ENCODE measurements around the gene VPS13A. TPM values are rescaled to one million over a fixed set of nuclear protein-coding genes. Genes with fewer than 3 reads are reported as not detected.

Gene VPS13A
- 10 to 100 TPM; 24.6 to 31.0 (median 27.6) TPM for total RNA-seq

GRCh38 chr9:77177143-77177893 is at the start of gene VPS13A:
Gene VPS13A (plus strand): TSS chr9:77177534. CDS start chr9:77177705, 171 bp downstream.
- WGBS, 2 donors, result 0 to 1% methylated on average over 19 to 38 of the region's 89 CpGs
- Histone ChIP-seq H3K4me3 (peak within 1 kb of the TSS; percentile 62 to 79 (median 76)), H3K4me1 (peaks cover 0 to 22% (median 4%) of the 10 kb centered on the region in 4 donors), H3K27ac (peak within 1 kb of the TSS; percentile 70 to 86 (median 78)), H3K27me3 (no peaks in the 10 kb centered on the region), H3K36me3 (no peaks in the 10 kb centered on the region), H3K9me3 (no peaks in the 10 kb centered on the region)
- TF ChIP-seq POLR2A (IDR thresholded peaks at IDR 0.05) (peak; percentile 39 to 43), EP300 (IDR thresholded peaks at IDR 0.05) (peak in 1 of 2 donors; percentile 80), CTCF (IDR thresholded peaks at IDR 0.05) (peak in 4 of 5 experiments; percentile 14 to 22 (median 20))
- peak; percentile 73 to 76 for DNase-seq (ENCODE audit: low spot score in 2 of 2)

- H3K4me3 ChIP-seq, result no peak overlapping the region
- no peaks in the 10 kb centered on the region for H3K27me3 ChIP-seq
- no peak for DNase-seq (ENCODE audit: low spot score in 2 of 2)
- H3K36me3 ChIP-seq, result no peaks in the 10 kb centered on the region
- H3K27ac ChIP-seq, result no peak overlapping the region
- peaks cover 0 to 11% (median 0%) of the 10 kb centered on the region in 4 donors for H3K9me3 ChIP-seq
- TF ChIP-seq POLR2A (IDR thresholded peaks at IDR 0.05) (no peak), CTCF (IDR thresholded peaks at IDR 0.05) (no peak), EP300 (IDR thresholded peaks at IDR 0.05) (no peak)
- H3K4me1 ChIP-seq, result no peaks in the 10 kb centered on the region
- WGBS, 2 donors, result 18 to 47% methylated on average over 1 of the region's 1 CpG
Observed at GRCh38 chr9:77128125-77128789, 49.1 kb upstream of the VPS13A start.

GRCh38 chr9:77131399-77131798 is 45.9 kb upstream of the VPS13A start:
- WGBS, 2 donors, result 23 to 26% methylated on average over 5 of the region's 5 CpGs
- H3K4me3 ChIP-seq, result no peak overlapping the region
- H3K27ac ChIP-seq, result no peak overlapping the region
- no peaks in the 10 kb centered on the region for H3K27me3 ChIP-seq
- H3K36me3 ChIP-seq, result no peaks in the 10 kb centered on the region
- TF ChIP-seq CTCF (IDR thresholded peaks at IDR 0.05), result no peak
- no peak for TF ChIP-seq EP300 (IDR thresholded peaks at IDR 0.05)
- TF ChIP-seq POLR2A (IDR thresholded peaks at IDR 0.05), result no peak
- no peaks in the 10 kb centered on the region for H3K4me1 ChIP-seq
- DNase-seq (ENCODE audit: low spot score in 2 of 2), result no peak
- H3K9me3 ChIP-seq, result peaks cover 0 to 11% (median 0%) of the 10 kb centered on the region in 4 donors

GRCh38 chr9:77133011-77133410 is 44.3 kb upstream of the VPS13A start:
- WGBS, 2 donors, result 41 to 94% methylated on average over 1 of the region's 1 CpG
- Histone ChIP-seq H3K27ac (no peak overlapping the region), H3K36me3 (no peaks in the 10 kb centered on the region), H3K4me3 (no peak overlapping the region), H3K27me3 (no peaks in the 10 kb centered on the region), H3K4me1 (no peaks in the 10 kb centered on the region), H3K9me3 (peaks cover 0 to 11% (median 0%) of the 10 kb centered on the region in 4 donors)
- no peak for DNase-seq (ENCODE audit: low spot score in 2 of 2)
- TF ChIP-seq EP300 (IDR thresholded peaks at IDR 0.05), result no peak
- no peak for TF ChIP-seq POLR2A (IDR thresholded peaks at IDR 0.05)
- no peak for TF ChIP-seq CTCF (IDR thresholded peaks at IDR 0.05)

- no peaks in the 10 kb centered on the region for H3K9me3 ChIP-seq
- TF ChIP-seq POLR2A (IDR thresholded peaks at IDR 0.05) (no peak), CTCF (IDR thresholded peaks at IDR 0.05) (no peak), EP300 (IDR thresholded peaks at IDR 0.05) (no peak)
- H3K4me1 ChIP-seq, result no peaks in the 10 kb centered on the region
- DNase-seq (ENCODE audit: low spot score in 2 of 2), result no peak
- 94 to 95% methylated on average over 2 of the region's 2 CpGs for WGBS, 2 donors
- no peaks in the 10 kb centered on the region for H3K27me3 ChIP-seq
- no peaks in the 10 kb centered on the region for H3K36me3 ChIP-seq
- H3K27ac ChIP-seq, result no peak overlapping the region
- H3K4me3 ChIP-seq, result no peak overlapping the region
Observed at GRCh38 chr9:77142366-77142765, 35.0 kb upstream of the VPS13A start.

Measured in tibial nerve (tissue), 4 donors.